COLO668 (cell line): ENCODE measurements around the gene TBC1D10A.
"Not testable (repeated sequence)": the region's sequence is repeated elsewhere in the genome, so short reads cannot be mapped to it uniquely, and the experiment has no call there.

Source experiments
- DNase-seq: peaks from one replicate; lab custom pipeline; 2025; ENCODE audit not compliant: unreplicated experiment; lab: John Stamatoyannopoulos, UW

The TBC1D10A gene

DNA sequence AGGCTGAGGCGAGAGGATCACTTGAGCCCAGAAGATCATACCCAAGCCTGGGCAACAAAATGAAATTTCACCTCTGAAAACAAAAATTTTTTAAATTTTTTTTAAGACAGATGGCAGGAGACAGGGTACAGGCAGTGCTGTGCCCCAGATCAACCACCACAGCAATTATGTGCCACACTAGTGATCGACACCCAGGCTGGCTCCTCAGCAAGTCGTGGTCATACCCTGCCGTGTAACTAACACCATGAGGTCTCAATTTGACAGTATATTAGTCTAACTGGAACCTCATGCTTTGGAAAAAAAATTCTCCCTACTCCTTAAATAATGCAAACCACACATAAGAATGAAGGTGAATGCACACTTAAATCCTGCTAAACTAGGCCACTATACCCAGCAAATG lies 21.7 kb upstream of the TBC1D10A start:
- no peak for DNase-seq

DNA sequence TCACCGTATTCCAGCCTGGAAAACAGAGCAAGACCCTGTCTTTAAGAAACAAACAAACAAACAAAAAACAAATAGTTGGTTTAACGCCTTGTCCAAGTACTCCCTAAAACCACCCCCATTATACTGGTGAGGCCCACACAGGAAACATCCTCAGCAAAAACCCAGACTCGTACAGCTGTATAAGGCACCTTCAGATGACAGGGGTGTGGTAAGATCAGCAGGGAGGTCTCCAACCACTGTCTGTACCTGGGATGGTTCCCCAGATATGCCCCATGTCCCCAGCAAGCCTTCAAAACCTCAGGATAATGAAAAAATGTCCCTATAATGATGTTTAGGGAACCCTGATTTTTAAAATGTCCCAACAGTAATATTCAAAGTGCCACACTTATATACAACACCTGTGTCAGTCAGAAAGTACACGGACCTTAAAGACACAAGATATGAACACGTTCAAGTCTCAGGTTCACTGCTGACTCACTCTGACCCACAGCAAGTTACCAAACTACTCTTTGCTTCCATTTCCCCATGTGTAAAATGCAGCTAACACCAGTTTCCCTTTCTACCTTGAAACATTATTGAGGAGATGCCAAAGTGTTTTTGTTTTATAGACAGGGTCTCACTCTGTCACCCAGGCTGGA lies 20.6 kb upstream of the TBC1D10A start:
- no peak for DNase-seq

DNA sequence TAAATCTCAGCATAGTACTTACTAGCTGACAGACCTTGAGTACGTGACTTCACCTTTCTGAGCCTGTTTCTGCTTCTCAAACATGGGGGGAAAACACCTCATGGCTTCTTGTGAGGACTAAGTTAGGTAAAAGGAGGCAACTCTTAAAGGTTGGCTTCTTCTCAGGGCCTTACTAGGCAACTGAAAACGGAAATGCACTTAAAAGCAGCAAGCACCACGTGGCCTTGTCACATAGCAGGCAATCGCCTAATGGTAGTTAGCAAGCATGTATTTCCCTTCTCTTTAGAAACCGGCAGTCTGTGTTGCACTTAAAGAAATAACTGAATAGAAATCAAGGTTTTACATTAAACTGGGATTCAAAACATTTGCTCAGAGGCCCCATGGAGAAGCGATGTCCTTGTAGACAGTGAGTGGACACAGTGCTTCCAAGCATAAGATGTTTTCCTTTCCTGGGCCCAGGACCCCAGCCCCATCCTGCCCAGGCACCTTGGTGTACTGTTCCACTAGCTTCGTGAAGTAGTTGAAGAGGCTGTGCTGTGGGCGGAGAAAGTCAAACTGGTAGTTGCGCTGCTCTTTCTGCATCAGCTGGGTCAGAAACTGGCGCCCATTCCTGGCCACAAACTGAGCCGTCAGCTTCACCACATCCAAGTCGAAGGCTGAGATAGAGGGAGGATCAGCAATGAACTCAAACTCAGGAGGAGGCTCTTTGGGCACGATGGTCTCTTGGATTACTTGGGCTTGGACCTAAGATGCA lies 17.9 kb upstream of the TBC1D10A start:
- no peak for DNase-seq

DNA sequence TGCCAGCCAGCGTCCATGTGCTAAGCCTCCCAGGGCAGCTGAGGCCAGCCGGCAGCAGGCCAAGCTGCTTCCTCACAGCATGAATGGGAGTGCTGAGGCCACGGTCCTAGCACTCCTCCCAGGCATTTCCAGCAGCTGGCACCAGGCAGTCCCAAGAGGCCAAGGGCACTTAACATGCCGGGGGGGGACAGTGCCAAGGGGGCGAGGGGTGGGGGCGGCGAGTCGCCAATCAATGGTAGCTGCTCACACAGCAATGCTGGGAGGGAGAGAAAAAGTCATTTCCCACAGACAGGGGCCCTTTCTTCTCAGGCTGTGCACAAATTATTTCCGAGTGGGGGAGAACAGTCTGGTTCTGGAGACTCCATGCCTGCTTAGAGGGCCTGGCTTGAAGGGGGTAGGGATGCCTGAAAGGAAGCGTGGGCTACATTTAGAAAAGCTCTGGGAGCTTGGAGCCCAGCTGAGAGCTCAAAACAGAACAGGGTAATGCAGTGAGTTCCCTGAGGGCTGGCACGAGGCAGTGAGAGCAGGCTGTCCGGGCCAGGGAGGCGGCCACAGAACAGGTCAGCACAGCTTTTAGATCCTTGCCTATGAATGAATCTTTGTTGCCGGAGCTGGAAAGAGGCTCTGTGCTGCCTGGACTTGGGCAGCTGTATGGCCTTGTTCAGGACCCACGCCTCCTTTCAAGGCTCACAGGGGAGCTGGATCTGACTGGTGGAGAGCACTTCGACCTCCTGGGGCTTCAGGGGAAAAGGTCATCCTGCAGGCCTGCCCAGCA lies 14.4 kb upstream of the TBC1D10A start:
- DNase-seq, result no peak

DNA sequence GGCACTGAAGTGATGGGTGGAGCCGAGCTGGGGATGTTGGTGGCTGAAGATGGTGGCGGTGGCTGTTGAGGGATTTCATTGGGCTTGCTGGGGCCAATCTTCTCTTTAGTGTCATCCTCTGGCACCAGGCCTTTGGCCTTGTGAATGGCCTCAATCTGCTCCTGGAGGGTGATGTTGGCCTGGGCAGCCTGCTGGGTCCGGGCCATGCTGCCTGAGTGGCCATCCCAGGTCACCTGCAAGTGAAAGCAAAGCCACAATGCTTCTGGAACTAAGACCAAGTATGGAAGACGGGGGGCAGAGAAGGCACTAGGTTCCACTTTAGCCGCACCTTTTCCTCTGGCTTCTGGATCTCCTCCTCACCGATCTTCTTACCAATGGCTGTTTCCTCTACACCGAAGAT lies 12.1 kb upstream of the TBC1D10A start:
- no peak for DNase-seq

DNA sequence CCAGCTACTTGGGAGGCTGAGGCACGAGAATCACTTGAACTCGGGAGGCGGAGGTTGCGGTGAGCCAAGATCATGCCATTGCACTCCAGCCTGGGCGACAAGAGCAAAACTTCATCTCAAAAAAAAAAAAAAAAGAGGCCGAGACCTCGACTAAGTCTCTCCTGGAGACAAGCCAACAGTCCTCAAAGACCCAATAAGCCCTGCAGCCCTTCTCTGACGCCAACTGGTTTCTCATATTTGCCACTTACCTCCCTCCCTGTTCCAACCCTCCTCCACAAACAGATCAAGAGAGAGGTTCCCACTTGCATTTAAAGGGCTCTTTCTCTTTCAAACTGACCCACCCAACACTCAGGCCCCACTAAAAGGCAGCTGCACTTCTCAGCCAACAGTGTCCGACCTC lies 11.6 kb upstream of the TBC1D10A start:
- not testable (repeated sequence) for DNase-seq

DNA sequence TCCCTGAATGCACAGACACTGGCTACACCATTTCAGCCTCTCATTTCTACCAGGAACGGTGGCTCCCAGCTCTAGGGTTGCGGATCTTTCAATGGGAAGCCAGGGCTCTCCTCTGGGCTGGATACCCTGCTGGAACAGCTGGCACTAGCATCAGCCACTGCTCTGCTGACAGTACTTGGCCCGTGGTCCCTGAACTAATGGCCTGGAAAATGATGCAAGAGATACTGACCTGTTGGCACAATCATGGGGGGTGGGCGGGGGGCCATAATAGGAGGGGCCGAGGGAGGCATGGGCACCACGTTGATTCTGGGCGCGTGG lies 10.7 kb upstream of the TBC1D10A start:
- DNase-seq, result no peak

DNA sequence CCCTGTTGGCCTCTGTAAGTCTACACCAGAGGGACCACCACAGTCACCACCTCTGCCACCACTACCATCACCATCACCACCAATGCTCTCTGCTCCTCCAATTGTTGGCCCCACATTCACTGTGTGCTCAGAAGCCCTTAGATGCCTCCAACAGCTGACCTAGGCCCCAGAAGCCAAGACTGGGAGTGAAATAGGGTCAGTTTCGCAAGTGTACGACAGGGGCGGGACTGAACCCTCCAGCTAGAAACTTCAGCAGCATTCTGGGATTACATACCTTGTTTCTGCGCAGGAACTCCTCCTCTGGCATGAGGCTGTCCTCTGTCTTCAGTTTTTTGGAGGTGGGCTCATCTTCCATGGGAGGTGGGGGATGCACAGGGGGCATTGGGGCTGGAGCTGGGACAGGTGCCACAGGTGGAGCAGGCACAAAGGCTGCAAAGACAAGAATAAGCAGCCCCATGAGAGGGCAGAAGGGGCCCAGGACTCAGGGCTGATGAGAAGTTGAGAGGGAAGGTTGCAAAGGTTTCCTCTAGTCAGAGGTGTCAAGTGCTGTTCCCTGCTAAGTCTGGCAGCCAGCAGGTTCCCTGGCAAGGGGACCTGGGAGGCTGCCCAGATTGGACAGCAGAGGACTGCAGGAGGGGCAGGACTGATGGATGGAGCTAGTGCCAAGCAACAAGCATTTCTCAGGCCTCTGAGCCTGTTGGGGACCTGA lies 10.2 kb upstream of the TBC1D10A start:
- no peak for DNase-seq

DNA sequence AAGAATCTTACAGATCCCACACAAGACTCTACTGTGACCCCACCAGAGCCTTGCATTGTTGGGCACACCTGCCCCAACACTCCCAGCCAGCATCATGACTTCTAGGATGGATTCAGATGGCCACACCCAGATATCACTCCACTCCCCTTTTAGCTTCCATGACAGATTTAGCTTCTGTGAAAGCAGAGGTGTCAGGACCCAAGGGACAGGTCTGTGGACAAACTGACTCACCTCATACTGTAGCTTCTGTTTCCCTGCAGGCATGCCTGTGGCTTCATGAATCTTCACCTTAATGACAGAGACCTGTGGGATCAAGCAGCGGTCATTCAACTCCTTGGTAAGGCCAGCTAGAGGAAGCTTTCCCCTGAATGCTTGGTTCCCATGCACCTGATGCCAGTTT lies 8.5 kb upstream of the TBC1D10A start:
- DNase-seq, result no peak

DNA sequence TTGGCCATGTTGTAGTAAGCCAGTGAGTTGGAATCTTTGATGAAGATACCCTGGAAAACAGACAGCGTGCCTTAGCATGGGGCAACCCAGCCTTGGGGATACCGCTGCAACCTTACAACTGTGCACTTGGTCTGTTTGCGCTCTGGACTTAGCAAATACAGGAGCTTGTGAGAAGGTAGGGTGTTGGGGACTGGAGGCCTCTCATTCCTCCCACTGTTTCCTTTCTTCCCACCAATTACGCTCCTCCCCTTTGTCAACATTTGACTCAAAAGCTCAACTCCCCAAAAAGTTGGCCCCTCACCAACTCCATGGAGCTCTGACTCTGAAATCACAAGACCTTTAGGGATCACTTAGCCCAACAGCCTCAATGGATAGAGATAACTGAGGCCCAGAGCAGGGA lies 7.9 kb upstream of the TBC1D10A start:
- DNase-seq, result no peak

DNA sequence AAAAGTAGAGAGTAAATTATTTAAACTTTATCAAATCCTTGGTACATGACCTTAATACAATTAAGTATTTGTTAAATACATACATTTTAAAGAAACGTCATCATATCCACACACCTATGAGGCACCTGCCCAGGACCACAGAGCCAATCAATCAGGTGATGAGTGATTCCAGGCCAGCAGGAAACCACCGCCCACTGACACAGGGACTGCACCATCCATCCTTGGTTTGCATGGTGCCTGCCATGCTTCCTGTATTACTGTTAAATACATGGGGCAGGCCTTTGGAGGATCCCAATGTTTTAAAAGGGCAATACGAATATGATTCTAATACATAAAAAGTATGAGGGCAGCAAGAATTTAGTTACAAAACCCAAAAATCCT lies 7.0 kb upstream of the TBC1D10A start:
- no peak for DNase-seq

DNA sequence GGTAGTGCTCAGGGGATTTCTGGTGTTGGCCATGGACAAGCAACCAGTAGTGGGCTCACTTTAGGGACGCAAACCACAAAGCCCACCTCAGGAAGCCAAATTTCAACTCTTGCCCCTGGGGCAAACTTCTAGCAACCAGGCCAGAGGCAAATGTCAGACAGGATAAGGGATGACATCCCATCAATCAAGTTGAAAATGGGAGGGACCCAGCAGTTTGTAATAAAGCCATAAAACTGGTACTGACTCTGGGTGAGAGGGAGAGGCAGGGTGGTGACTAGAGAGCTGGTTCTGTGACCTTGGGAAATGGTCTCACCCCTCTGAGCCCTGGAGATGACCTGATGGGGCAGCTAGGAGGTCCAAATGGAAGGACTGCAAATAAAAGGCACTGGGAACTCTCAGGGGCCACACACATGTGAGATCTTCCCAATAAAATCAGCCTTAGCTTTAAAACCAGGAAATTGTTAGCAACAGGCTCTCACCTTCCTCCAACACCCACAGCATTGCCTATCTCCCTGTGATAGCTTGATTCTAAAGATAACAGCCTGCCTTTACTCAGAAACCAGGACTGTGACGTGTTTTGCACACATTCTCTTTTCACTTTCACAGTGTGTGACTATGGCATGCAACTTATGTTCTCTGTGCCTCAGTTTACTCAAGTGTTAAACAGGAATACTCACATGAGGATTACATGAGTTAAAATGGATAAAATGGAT lies 6.4 kb upstream of the TBC1D10A start:
- no peak for DNase-seq

DNA sequence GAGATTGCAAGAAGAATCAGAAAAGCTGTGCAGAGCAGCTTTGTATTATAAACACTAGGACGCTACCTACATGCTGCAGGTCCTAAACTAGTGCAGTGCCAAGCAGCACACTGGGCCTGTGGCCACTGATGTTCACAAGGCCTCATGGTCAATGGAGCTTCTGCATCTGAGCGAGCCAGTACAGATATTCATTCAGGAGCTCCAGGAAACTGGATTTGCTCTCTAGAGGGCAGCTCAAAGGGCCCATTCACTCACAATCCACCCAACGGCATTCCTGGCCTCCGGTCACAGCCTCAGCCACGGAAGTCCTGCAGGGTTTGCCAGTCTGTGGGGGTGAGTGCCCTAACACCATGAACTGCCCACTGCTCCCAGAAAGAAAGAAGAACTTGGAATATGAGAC lies 5.8 kb upstream of the TBC1D10A start:
- no peak for DNase-seq

DNA sequence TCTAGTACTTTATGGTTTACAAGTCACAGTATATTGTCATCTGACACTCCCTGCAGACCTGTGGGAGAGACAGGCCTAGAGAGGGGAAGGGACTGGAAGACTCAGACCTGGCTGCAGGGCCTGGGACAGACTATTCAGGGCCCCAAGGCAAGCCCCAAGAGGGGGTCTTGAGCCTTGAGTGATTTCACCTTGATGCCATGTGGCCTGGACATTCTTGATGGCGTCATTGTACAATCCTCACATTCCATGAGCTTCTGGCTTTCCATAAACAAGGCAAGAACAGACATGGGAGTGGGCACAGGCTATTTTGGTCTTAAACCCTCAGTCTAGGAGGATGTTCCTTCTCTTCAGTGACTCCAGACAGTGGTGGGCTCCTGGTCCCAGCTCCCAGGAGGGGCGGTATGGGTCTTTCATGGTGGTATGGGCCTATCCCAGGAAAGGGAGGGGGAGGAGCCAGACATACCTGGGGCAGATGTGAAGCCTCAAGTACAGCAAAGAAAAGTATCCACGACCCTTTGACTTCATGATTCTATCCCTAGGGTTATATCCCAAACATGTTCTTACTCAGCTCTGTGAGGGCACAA lies 1.8 kb upstream of the TBC1D10A start:
- no peak for DNase-seq

DNA sequence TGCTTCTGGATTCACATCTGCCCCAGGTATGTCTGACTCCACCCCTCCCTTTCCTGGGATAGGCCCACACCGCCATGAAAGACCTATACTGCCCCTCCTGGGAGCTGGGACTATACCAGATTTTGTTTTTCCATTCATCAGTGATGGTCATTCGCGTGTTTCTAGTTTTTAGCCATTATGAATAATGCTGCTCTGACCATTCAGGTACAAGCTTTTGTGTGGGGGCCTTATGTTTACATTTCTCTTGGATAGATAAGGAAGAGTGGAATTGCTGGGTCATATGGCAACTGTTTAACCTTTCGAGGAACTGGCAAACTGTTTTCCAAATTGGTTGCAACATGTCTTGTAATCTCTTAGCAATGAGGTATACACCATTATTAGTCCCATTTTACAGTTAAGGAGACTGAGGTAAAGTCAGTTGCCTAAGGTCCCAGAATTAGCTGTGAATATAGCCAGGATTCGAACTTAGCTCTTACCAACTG lies 1.2 kb upstream of the TBC1D10A start:
- DNase-seq, result peak; percentile 5

DNA sequence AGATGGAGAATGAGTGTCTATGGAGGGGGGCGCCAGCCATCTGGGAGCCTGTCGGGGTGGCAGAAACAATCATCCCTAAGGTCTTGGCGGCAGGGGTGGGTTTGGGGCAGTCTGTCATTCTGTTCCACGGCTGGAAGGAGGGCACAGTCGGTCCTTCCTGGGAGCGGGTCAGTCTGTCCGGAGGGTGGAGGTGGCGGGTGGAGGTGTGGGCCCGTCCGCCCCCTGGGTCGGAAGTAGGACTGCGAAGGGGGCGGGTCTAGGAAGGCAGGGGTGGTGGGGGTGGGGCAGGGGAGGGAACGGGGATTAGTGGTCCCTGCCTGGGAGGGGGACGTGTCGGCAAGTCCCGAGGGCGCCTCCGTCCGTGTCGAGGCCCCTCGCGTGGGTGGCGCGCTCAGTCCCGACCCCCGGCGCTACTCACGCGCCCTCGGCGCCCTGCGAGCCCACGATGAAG lies 461 bp downstream of the TBC1D10A start:
- no peak for DNase-seq

DNA sequence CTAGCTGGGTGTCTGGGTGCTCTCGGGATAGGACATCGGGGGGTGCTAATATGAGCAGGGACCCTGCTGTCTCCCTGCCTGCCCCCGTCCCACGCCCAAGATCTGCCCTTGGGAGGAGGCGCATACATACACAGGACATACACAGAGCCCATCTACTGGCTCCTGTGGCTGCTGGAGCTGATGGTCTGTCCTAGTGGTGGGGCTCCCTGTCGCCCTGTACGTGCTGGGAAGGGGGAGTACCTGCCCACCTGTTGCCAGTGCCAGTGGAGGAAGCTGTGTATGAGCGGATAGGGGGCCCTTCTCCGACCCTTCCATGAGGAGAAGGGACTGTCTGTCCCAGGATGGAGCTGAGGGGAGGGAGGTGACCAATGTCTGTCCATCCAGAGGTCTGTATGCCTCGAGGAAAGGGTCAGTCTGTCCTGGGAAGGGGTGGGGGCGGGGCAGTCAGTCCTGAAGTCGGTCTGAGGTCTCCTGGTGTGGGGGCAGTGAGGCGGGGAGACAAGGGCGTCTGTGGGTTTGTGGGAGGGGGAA lies 952 bp downstream of the TBC1D10A start:
- DNase-seq, result no peak

DNA sequence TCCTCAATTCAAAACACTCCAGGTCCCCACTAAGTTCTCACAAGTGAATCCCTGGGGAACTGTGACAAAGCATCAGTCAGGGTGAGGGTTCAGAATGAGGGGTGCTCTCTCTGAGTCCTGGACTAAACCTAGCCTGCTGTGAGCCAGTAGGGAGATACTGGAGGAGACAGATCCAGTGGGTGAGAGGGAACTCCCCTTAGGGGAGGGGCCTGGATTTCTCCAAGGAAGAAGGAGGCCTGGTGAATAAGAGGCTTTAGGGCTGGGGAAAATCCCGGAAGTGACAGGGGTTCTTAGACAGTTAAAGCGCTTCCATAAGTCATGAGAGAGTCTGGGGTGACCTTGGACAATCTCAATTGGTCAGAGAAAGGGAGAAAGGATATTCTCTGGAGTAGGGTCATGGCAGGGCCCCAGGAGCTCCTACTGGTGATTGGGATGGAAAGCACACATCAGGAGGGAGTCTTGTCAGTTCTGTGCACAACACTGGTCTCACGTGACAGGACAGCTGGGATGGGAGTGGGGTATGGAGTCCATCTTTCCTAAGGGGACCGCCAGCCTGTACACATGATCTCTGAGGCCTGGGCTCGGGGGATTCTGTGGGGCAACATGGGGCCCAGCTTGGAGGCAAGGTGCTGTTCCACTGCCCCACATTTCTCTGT lies 1.5 kb downstream of the TBC1D10A start:
- no peak for DNase-seq

DNA sequence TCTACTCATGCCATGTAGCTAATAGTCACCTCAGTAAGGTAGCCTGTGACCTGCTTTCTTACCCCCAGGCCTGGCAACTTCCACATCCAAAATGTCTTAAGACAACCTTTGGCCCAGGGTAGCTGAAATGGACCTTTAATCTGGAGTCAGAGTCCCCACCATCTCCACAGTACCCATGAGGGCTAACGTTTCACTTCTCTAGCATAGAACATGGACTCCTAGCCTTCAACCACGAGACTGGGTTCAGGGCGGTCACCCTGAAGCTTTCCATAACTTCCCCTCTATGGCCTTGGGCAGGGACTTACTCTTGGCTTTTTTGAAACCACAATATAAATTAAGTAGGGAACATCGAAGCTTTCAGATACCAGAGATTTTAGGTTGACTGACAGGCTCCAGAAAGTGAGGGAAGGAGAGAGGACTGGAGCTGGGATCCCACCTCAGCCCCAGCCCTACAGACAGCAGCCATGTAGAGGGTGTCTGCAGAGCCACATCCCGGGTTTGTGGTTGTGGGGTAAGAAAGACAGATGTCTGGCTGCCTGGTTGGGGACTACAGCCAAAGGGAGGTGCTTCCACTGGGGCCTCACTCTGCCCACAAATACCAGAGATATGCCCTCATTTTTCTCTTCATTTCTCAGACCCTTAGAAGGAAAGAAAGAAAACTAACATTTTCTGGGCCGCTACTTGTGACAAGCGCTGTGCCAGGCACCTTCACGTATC lies 2.6 kb downstream of the TBC1D10A start:
- no peak for DNase-seq
